B cell (primary cell): Measurements from ENCODE around the gene CDC37. TPM values are rescaled to one million over a fixed set of nuclear protein-coding genes. Genes with fewer than 3 reads are reported as not detected.

ENCODE experiments used
- ATAC-seq: fragments of 200-7000 bp; cut with Tn5 transposase; one replicate; pipeline ENCODE4 v1.10.0; 2021; ENCODE audit warnings: low read depth, mild to moderate bottlenecking, moderate number of reproducible peaks, moderate library complexity
- CTCF ChIA-PET: fragments of 350-600 bp; sonication (Branson Sonifier 250); formaldehyde crosslinking; loops from one replicate; lab custom pipeline; 2021; ENCODE audit warnings: antibody characterized with exemption, inconsistent platforms; lab: Charles Lee
- POLR2A ChIA-PET: fragments of 350-600 bp; sonication (Branson Sonifier 250); formaldehyde crosslinking; loops from one replicate; lab custom pipeline; 2021; ENCODE audit warnings: antibody characterized with exemption; lab: Charles Lee
- DNase-seq: peaks from one replicate; pipeline ENCODE4 v3.0.0; 2013
- H2AFZ ChIP-seq: 2 replicates; pipeline ENCODE4 v1.6.1; 2012; ENCODE audit warnings: mild to moderate bottlenecking, low read depth, low read length; ENCODE audit not compliant: insufficient read depth, poor library complexity, severe bottlenecking
- H3K27ac ChIP-seq, 2 donors: 1 replicate in 1 of 2; 2 replicates in 1 of 2; pipeline ENCODE4 v1.5.1; 2012 to 2013; ENCODE audit warnings: low read length in 2 of 2, mild to moderate bottlenecking in 2 of 2, moderate library complexity in 1 of 2
- H3K27me3 ChIP-seq, 4 experiments: fragments of 200-600 bp in 1 of 4; sonication (generic) in 1 of 4; replicated peaks in 1 of 4; 1 replicate in 2 of 4; 2 replicates in 2 of 4; pipeline versions ENCODE4 v1.6.1 to v1.7.0; 2013 to 2016; ENCODE audit warnings: low read length in 3 of 4, mild to moderate bottlenecking in 2 of 4, mixed read lengths in 1 of 4, moderate library complexity in 1 of 4; ENCODE audit not compliant: insufficient read depth in 4 of 4, control insufficient read depth in 3 of 4; ENCODE audit errors: control extremely low read depth in 1 of 4
- H3K36me3 ChIP-seq, 2 experiments: replicated peaks in 1 of 2; 1 replicate in 1 of 2; 2 replicates in 1 of 2; pipeline versions ENCODE4 v1.6.1 to v1.7.1; 2013; ENCODE audit warnings: low read length in 1 of 2; ENCODE audit not compliant: insufficient read depth in 2 of 2, control insufficient read depth in 1 of 2; ENCODE audit errors: control extremely low read depth in 1 of 2, extremely low read depth in 1 of 2
- H3K4me1 ChIP-seq, 2 donors: fragments of 200-600 bp in 1 of 2; sonication (generic) in 1 of 2; 1 replicate in 1 of 2; 2 replicates in 1 of 2; pipeline versions ENCODE4 v1.5.1 to v1.6.1; 2013 to 2017; ENCODE audit warnings: low read length in 2 of 2; ENCODE audit not compliant: control insufficient read depth in 2 of 2, insufficient read depth in 2 of 2
- H3K4me2 ChIP-seq: replicated peaks from 2 replicates; pipeline ENCODE3; 2012; ENCODE audit warnings: mild to moderate bottlenecking, low read depth, low read length; ENCODE audit not compliant: poor library complexity, severe bottlenecking
- H3K4me3 ChIP-seq, 5 experiments: fragments of 200-600 bp in 1 of 5; sonication (generic) in 1 of 5; 1 replicate in 3 of 5; 2 replicates in 2 of 5; pipeline versions ENCODE4 v1.5.1 to v1.7.0; 2011 to 2016; ENCODE audit warnings: low read length in 4 of 5, mild to moderate bottlenecking in 4 of 5, low read depth in 2 of 5, control low read depth in 1 of 5, moderate library complexity in 1 of 5; ENCODE audit not compliant: insufficient read depth in 1 of 5; ENCODE audit errors: control extremely low read depth in 1 of 5, extremely low read depth in 1 of 5
- H3K79me2 ChIP-seq: fragments of 200-600 bp; sonication (generic); one replicate; pipeline ENCODE4 v1.6.0; 2016; ENCODE audit warnings: low read length; ENCODE audit not compliant: control insufficient read depth, insufficient read depth
- H3K9ac ChIP-seq: fragments of 200-600 bp; sonication (generic); 2 replicates; pipeline ENCODE4 v1.6.1; 2017; ENCODE audit warnings: mild to moderate bottlenecking, low read length, moderate library complexity
- H3K9me3 ChIP-seq, 3 donors: one replicate each; pipeline versions ENCODE4 v1.6.1 to v1.7.1; 2013; ENCODE audit warnings: low read length in 2 of 3; ENCODE audit not compliant: control insufficient read depth in 2 of 3, insufficient read depth in 1 of 3; ENCODE audit errors: control extremely low read depth in 1 of 3
- H4K20me1 ChIP-seq: 2 replicates; pipeline ENCODE4 v1.6.0; 2012; ENCODE audit warnings: mild to moderate bottlenecking, low read length; ENCODE audit not compliant: insufficient read depth, control insufficient read depth, poor library complexity, severe bottlenecking
- H3K27ac Mint-ChIP-seq: one replicate; pipeline ENCODE4 v1.8.0; 2021; ENCODE audit warnings: mixed read lengths
- H3K27me3 Mint-ChIP-seq: one replicate; pipeline ENCODE4 v1.8.0; 2021; ENCODE audit warnings: mixed read lengths
- H3K4me1 Mint-ChIP-seq: one replicate; pipeline ENCODE4 v1.8.0; 2021; ENCODE audit warnings: mixed read lengths
- H3K4me3 Mint-ChIP-seq: one replicate; pipeline ENCODE4 v1.8.0; 2021; ENCODE audit warnings: mixed read lengths
- H3K9me3 Mint-ChIP-seq: one replicate; pipeline ENCODE4 v1.8.0; 2022; ENCODE audit warnings: mixed read lengths; ENCODE audit not compliant: insufficient read depth
- CTCF ChIP-seq: fragments of 200-600 bp; IDR thresholded peaks from one replicate; pipeline ENCODE4 v1.8.0; 2022; ENCODE audit warnings: antibody characterized with exemption, mild to moderate bottlenecking
- EZH2 ChIP-seq: IDR thresholded peaks from 2 replicates; pipeline ENCODE4 v1.6.1; 2012; ENCODE audit warnings: borderline replicate concordance, low read depth, mild to moderate bottlenecking, moderate library complexity, low read length; ENCODE audit not compliant: insufficient read depth, poor library complexity, severe bottlenecking
- WGBS: methylation state at CpG from one replicate; pipeline ENCODE4 v1.1.5; 2013; ENCODE audit warnings: missing lambda C conversion rate; ENCODE audit not compliant: insufficient coverage; 5-methylcytosine and 5-hydroxymethylcytosine counted together
- intact Hi-C: fragments of 100-400 bp; cut with micrococcal nuclease; formaldehyde crosslinking; loops from one replicate; pipeline ENCODE4 v1.10.0; 2022
- polyA minus RNA-seq: library from RNA; depleted of rRNA, polyadenylated mRNA; stranded (reverse); fragments of >200 nt; gene quantifications from 2 replicates; pipeline ENCODE4 v1.2.3, GENCODE V29; 2012
- polyA plus RNA-seq: library from polyadenylated mRNA; depleted of rRNA; stranded (reverse); fragments of >200 nt; gene quantifications from 2 replicates; pipeline ENCODE4 v1.2.3, GENCODE V29; 2012
- total RNA-seq, 2 donors: library from RNA; stranded (reverse); fragments of 120-200 nt in 1 of 2; gene quantifications; 1 replicate in 1 of 2; 2 replicates in 1 of 2; pipeline versions ENCODE4 v1.2.3 to v1.2.4, GENCODE V29; 2013 to 2022

The CDC37 gene
- total RNA-seq (178 and 193 TPM in 2 replicates), polyA plus RNA-seq (408 and 599 TPM in 2 replicates), polyA minus RNA-seq (191 and 234 TPM in 2 replicates)
- total RNA-seq (2013) = 132 TPM

- peak; percentile 78 for ATAC-seq
- ChIA-PET POLR2A (interaction anchor here (0.6 to 2.7 kb wide), 10 partner anchors 9 to 185 kb away, joined by 3 to 15 read pairs (median 6); no protein-coding TSS in a partner anchor), CTCF (interaction anchor here (0.6 to 8.1 kb wide), 24 partner anchors 12 to 474 kb away, joined by 3 to 282 read pairs (median 4); partner anchors contain the start of genes ICAM1, KRI1, PDE4A and QTRT1)
- H3K9me3 ChIP-seq = no peaks in the 10 kb centered on the region
- Mint-ChIP-seq H3K27ac (peak within 1 kb of the TSS; percentile 91), H3K4me3 (peak within 1 kb of the TSS; percentile 94), H3K4me1 (peaks cover 68% of the 10 kb centered on the region), H3K9me3 (no peaks in the 10 kb centered on the region), H3K27me3 (no peaks in the 10 kb centered on the region)
- WGBS = under 1% methylated on average over 61 of the region's 69 CpGs
- no peaks in the 10 kb centered on the region for H3K36me3 ChIP-seq
- DNase-seq = peak; percentile 99
- peaks cover 54% of the 10 kb centered on the region for H3K79me2 ChIP-seq
- H3K9ac ChIP-seq = peak within 1 kb of the TSS; percentile 96
- H2AFZ ChIP-seq = peak within 1 kb of the TSS; percentile 81
- no peaks in the 10 kb centered on the region for H3K27me3 ChIP-seq
- H3K4me1 ChIP-seq = peaks cover 49 to 86% of the 10 kb centered on the region in 2 donors
- TF ChIP-seq CTCF (no peak), EZH2 (no peak)
- peaks cover 42% of the 10 kb centered on the region for H4K20me1 ChIP-seq
- intact Hi-C loops = loop anchor here (1.0 to 10.0 kb wide), 13 partner anchors 9 to 299 kb away; partner anchors contain the start of genes ANGPTL6, ATG4D, ILF3 and KEAP1
- peak within 1 kb of the TSS; percentile 83 to 93 for H3K27ac ChIP-seq
- peak within 1 kb of the TSS; percentile 87 to 98 (median 93) for H3K4me3 ChIP-seq
- H3K4me2 ChIP-seq = peak within 1 kb of the TSS; percentile 98
Measured at GRCh38 chr19:10403137-10404021, at the start of gene CDC37. Gene CDC37 (minus strand): TSS chr19:10403542. CDS start chr19:10403479, 63 bp downstream.
